HG02973 (cell line): ENCODE data around the gene CLCN7.

Source experiments
- ATAC-seq: cut with Tn5 transposase; IDR thresholded peaks from one replicate; pipeline ENCODE4 v1.9.1; 2021; ENCODE audit warnings: moderate library complexity; ENCODE audit not compliant: unreplicated experiment

CLCN7 gene

GRCh38 chr16:1408171-1408837, 66.5 kb downstream of the CLCN7 start:
- ATAC-seq = peak; percentile 72

GRCh38 chr16:1407753-1408152, 67.1 kb downstream of the CLCN7 start:
- peak; percentile 18 for ATAC-seq

GRCh38 chr16:1403733-1404132, 71.1 kb downstream of the CLCN7 start:
- no peak for ATAC-seq

GRCh38 chr16:1403036-1403435, 71.8 kb downstream of the CLCN7 start:
- ATAC-seq = no peak

- ATAC-seq = no peak
Measured at GRCh38 chr16:1401758-1402154, 73.1 kb downstream of the CLCN7 start.

- ATAC-seq = no peak
Measured at GRCh38 chr16:1401061-1401757, 73.6 kb downstream of the CLCN7 start.

GRCh38 chr16:1398826-1399581, 75.8 kb downstream of the CLCN7 start:
- ATAC-seq = no peak

- ATAC-seq = no peak
Measured at GRCh38 chr16:1398351-1398750, 76.5 kb downstream of the CLCN7 start.

- ATAC-seq = no peak
Measured at GRCh38 chr16:1397779-1398178, 77.0 kb downstream of the CLCN7 start.

- ATAC-seq = no peak
Measured at GRCh38 chr16:1395444-1396031, 79.3 kb downstream of the CLCN7 start.
